Measurements from ENCODE around the gene PLEKHA7. TPM values are rescaled to one million over a fixed set of nuclear protein-coding genes. Genes with fewer than 3 reads are reported as not detected.

Gene PLEKHA7
- total RNA-seq, 1 donor from 2014 or later, result 0.92 TPM

DNA sequence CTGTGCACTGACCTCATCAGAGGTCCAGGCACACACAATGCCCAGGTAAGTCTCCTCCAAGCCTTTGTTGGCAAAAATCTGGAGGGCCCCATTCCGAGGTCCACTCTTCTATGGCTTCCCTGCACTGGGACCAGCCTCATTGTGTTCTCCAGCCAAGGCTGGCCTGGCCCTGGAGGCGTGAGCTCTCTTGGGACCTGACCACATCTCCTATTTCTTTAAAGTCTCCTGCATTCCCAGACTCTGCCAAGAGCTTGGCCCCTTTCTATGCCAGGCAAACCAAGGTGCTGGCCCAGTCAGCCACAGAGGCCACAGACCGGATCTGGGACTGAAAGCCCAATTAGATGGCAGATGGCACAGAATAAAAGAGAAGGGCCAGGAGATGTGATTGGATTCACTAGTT lies 220.7 kb downstream of the PLEKHA7 start:
- H3K36me3 Mint-ChIP-seq (ENCODE audit: low read depth), result no peaks in the 10 kb centered on the region
- TF ChIP-seq, protein P1, sequence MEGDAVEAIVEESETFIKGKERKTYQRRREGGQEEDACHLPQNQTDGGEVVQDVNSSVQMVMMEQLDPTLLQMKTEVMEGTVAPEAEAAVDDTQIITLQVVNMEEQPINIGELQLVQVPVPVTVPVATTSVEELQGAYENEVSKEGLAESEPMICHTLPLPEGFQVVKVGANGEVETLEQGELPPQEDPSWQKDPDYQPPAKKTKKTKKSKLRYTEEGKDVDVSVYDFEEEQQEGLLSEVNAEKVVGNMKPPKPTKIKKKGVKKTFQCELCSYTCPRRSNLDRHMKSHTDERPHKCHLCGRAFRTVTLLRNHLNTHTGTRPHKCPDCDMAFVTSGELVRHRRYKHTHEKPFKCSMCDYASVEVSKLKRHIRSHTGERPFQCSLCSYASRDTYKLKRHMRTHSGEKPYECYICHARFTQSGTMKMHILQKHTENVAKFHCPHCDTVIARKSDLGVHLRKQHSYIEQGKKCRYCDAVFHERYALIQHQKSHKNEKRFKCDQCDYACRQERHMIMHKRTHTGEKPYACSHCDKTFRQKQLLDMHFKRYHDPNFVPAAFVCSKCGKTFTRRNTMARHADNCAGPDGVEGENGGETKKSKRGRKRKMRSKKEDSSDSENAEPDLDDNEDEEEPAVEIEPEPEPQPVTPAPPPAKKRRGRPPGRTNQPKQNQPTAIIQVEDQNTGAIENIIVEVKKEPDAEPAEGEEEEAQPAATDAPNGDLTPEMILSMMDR (IDR thresholded peaks at IDR 0.05), result no peak
- no peak for DNase-seq (ENCODE audit: low spot score)
- peaks cover 43% of the 10 kb centered on the region for H3K4me1 Mint-ChIP-seq (ENCODE audit: low read depth)
- H3K9me3 Mint-ChIP-seq (ENCODE audit: low read depth), result no peaks in the 10 kb centered on the region
- peak overlapping the region; percentile 97 for H3K27ac Mint-ChIP-seq (ENCODE audit: unreplicated experiment)
- H3K4me3 Mint-ChIP-seq (ENCODE audit: unreplicated experiment), result no peak overlapping the region
- H3K27me3 Mint-ChIP-seq (ENCODE audit: low read depth), result no peaks in the 10 kb centered on the region

DNA sequence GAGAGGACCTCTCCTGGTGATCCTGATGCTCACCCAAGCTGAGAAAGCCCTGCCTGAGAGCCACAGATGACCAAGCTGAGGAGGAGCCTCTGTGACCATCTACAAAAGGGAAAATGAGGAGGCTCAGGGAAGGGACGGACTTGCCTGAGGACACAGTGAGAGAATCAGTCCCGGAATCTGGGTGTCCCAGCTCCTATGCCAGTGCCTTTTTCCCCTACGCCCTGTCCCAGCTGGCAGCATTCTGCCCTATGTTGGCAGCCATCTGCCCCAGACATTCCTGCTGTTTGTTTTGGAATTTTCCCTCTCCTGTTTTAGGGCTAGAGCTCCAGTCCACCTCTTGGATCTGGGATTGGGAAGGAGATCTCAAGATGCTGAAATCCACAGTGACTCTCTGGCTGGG lies 221.2 kb downstream of the PLEKHA7 start:
- Mint-ChIP-seq H3K4me1 (ENCODE audit: low read depth) (peaks cover 48% of the 10 kb centered on the region), H3K4me3 (ENCODE audit: unreplicated experiment) (no peak overlapping the region), H3K27ac (ENCODE audit: unreplicated experiment) (peak overlapping the region; percentile 97), H3K27me3 (ENCODE audit: low read depth) (no peaks in the 10 kb centered on the region), H3K36me3 (ENCODE audit: low read depth) (no peaks in the 10 kb centered on the region), H3K9me3 (ENCODE audit: low read depth) (no peaks in the 10 kb centered on the region)
- TF ChIP-seq, protein P1 (IDR thresholded peaks at IDR 0.05), result no peak
- DNase-seq (ENCODE audit: low spot score), result no peak

DNA sequence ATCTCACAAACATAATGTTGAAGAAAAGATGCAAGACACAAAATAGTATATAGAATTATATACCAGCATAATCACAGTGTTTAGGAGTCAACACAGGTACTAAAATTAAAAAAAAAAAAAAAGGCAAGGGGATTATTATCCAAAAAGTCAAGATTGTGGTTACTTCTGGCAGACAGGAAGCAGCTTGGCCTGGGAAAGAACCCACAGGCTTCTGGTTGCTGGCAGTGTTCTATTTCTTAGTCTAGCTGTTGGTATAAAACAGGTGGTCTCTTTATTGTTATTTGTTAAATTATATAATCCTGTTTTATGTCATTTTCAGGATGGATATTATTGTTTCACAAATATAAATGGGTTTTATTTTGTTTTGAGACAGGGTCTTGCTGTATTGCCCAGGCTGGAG lies 221.8 kb downstream of the PLEKHA7 start:
- no peaks in the 10 kb centered on the region for H3K27me3 Mint-ChIP-seq (ENCODE audit: low read depth)
- TF ChIP-seq, protein P1 (IDR thresholded peaks at IDR 0.05), result no peak
- no peaks in the 10 kb centered on the region for H3K36me3 Mint-ChIP-seq (ENCODE audit: low read depth)
- H3K4me3 Mint-ChIP-seq (ENCODE audit: unreplicated experiment), result no peak overlapping the region
- H3K9me3 Mint-ChIP-seq (ENCODE audit: low read depth), result no peaks in the 10 kb centered on the region
- H3K4me1 Mint-ChIP-seq (ENCODE audit: low read depth), result peaks cover 50% of the 10 kb centered on the region
- no peak for DNase-seq (ENCODE audit: low spot score)
- H3K27ac Mint-ChIP-seq (ENCODE audit: unreplicated experiment), result peak overlapping the region; percentile 97

DNA sequence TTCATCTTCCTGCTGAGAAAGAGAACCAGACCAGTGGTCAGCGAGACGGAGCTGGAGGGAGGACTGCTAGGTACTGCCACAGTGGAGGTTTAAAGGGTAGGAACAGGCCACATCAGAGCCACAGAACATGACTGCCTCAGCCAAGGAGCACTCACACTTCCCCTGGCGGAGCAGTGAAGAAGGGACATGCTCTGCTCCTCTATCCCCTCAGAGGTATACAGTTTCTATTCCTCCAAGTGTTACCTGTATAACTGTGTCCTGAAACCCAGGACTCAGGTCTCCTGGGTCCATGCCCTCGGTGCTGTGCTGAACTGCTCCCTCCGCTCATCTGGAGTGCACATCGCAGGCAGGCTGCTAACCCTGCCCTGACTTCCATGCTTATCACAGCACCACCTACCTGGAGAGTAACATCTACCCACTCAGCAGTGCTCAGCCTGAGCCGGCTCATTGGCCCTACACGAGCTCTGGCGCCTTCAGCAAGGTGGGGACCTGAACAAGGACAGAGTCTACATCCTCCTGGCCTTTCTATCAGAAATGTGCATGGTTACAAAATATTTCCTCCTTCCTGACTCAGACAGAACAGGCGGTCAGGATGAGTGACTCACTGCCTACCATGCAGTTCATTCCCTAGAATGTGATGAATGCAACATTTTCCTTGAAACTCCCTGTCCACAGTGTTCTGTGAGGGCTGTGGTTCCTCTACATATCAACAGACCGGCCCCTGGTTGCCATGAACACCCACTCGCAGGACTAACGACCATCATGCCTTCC lies 222.8 kb downstream of the PLEKHA7 start:
- Mint-ChIP-seq H3K27ac (ENCODE audit: unreplicated experiment) (peak overlapping the region; percentile 97), H3K36me3 (ENCODE audit: low read depth) (no peaks in the 10 kb centered on the region), H3K27me3 (ENCODE audit: low read depth) (no peaks in the 10 kb centered on the region), H3K9me3 (ENCODE audit: low read depth) (no peaks in the 10 kb centered on the region), H3K4me3 (ENCODE audit: unreplicated experiment) (peak overlapping the region; percentile 36), H3K4me1 (ENCODE audit: low read depth) (peaks cover 55% of the 10 kb centered on the region)
- TF ChIP-seq, protein P1 (IDR thresholded peaks at IDR 0.05), result peak; percentile 14
- peak; percentile 67 for DNase-seq (ENCODE audit: low spot score)

DNA sequence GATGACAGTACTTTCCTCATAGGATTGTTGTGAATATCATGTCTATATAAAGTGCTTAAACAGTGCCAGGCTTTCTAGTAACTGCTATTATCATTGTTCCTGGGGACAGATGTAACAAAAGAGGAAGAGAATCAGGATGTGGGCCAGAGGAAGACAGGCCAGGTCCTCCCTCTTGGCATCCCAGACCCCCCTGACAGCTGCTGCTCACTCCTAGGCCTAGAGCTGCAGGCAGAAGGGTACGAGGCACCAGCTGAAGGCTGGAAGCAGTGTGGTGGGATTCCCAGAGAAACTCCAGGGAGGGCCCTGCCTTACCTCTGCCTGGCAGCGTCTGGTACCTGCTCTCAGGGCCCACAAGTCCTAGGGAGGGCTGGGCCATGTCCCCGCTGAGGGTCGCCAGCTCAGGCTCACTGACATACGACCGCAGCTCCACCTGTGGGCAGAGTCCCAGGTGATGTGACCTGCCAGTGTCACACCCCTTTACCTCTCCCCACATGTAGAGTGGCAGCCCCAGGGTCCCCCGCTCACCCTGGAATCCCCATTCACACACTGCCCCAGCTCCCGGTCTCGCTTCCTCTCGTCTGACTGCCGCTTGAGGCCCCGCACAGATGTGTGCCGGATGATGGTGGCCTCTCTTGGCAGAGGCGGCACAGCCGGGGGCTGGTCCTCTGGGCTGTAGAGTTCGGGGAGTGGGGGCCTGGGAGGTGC lies 223.6 kb downstream of the PLEKHA7 start:
- Mint-ChIP-seq H3K27me3 (ENCODE audit: low read depth) (no peaks in the 10 kb centered on the region), H3K36me3 (ENCODE audit: low read depth) (no peaks in the 10 kb centered on the region), H3K9me3 (ENCODE audit: low read depth) (no peaks in the 10 kb centered on the region), H3K4me3 (ENCODE audit: unreplicated experiment) (no peak overlapping the region), H3K4me1 (ENCODE audit: low read depth) (peaks cover 55% of the 10 kb centered on the region), H3K27ac (ENCODE audit: unreplicated experiment) (peak overlapping the region; percentile 97)
- TF ChIP-seq, protein P1 (IDR thresholded peaks at IDR 0.05), result no peak
- DNase-seq (ENCODE audit: low spot score), result peak; percentile 89

Measured in chondrocyte (in vitro differentiated cells).